HCEC 1CT (cell line): ENCODE data around the gene CD247.

Source experiments
- DNase-seq: peaks from one replicate; pipeline ENCODE4 v3.0.0-alpha.2; 2017

Gene CD247

GRCh38 chr1:167484726-167485502 lies 33.4 kb downstream of the CD247 start:
- no peak for DNase-seq

GRCh38 chr1:167483790-167484189 lies 34.5 kb downstream of the CD247 start:
- DNase-seq, result no peak

GRCh38 chr1:167482184-167482583 lies 36.1 kb downstream of the CD247 start:
- DNase-seq, result no peak

GRCh38 chr1:167479331-167479979 lies 38.9 kb downstream of the CD247 start:
- no peak for DNase-seq

- no peak for DNase-seq
These were observed 40.3 kb downstream of the CD247 start for GRCh38 chr1:167477986-167478385.

- DNase-seq, result no peak
These were observed 42.3 kb downstream of the CD247 start for GRCh38 chr1:167476061-167476460.

- DNase-seq, result no peak
These were observed 44.1 kb downstream of the CD247 start for GRCh38 chr1:167474191-167474641.

- DNase-seq, result no peak
These were observed 44.6 kb downstream of the CD247 start for GRCh38 chr1:167473761-167474160.

- no peak for DNase-seq
These were observed 45.4 kb downstream of the CD247 start for GRCh38 chr1:167472752-167473521.

- DNase-seq, result no peak
These were observed 46.8 kb downstream of the CD247 start for GRCh38 chr1:167471568-167471967.

GRCh38 chr1:167469280-167469965 lies 48.9 kb downstream of the CD247 start:
- no peak for DNase-seq

- no peak for DNase-seq
These were observed 50.6 kb downstream of the CD247 start for GRCh38 chr1:167467752-167468151.

- no peak for DNase-seq
These were observed 51.1 kb downstream of the CD247 start for GRCh38 chr1:167467126-167467710.

- no peak for DNase-seq
These were observed 52.6 kb downstream of the CD247 start for GRCh38 chr1:167465743-167466142.

GRCh38 chr1:167465018-167465417 lies 53.3 kb downstream of the CD247 start:
- no peak for DNase-seq

GRCh38 chr1:167463875-167464575 lies 54.3 kb downstream of the CD247 start:
- no peak for DNase-seq

- no peak for DNase-seq
These were observed 55.2 kb downstream of the CD247 start for GRCh38 chr1:167463080-167463479.

- DNase-seq, result no peak
These were observed 56.0 kb downstream of the CD247 start for GRCh38 chr1:167462341-167462740.

- DNase-seq, result no peak
These were observed 57.5 kb downstream of the CD247 start for GRCh38 chr1:167460836-167461235.

- DNase-seq, result no peak
These were observed 60.3 kb downstream of the CD247 start for GRCh38 chr1:167457936-167458584.

- DNase-seq, result no peak
These were observed 61.4 kb downstream of the CD247 start for GRCh38 chr1:167456926-167457325.
